Measurements from ENCODE around the gene GLT8D2. TPM values are rescaled to one million over a fixed set of nuclear protein-coding genes. Genes with fewer than 3 reads are reported as not detected.

The GLT8D2 gene
- 0.88 TPM for total RNA-seq

- peak; percentile 35 for ATAC-seq
These were observed at the start of gene GLT8D2 for GRCh38 chr12:104049903-104050356. GLT8D2 (minus strand) TSS chr12:104050187; CDS start chr12:104019648, 30,539 bp downstream.

GRCh38 chr12:104097954-104098353 is 48.0 kb upstream of the GLT8D2 start:
- ATAC-seq, result no peak

GRCh38 chr12:104095289-104095688 is 45.3 kb upstream of the GLT8D2 start:
- no peak for ATAC-seq

GRCh38 chr12:104094284-104094683 is 44.3 kb upstream of the GLT8D2 start:
- no peak for ATAC-seq

GRCh38 chr12:104091136-104091535 is 41.1 kb upstream of the GLT8D2 start:
- ATAC-seq, result no peak

- ATAC-seq, result no peak
These were observed 40.7 kb upstream of the GLT8D2 start for GRCh38 chr12:104090685-104091084.

- ATAC-seq, result no peak
These were observed 33.9 kb upstream of the GLT8D2 start for GRCh38 chr12:104083769-104084475.

GRCh38 chr12:104080764-104081163 is 30.8 kb upstream of the GLT8D2 start:
- no peak for ATAC-seq

- no peak for ATAC-seq
These were observed 29.0 kb upstream of the GLT8D2 start for GRCh38 chr12:104079024-104079423.

GRCh38 chr12:104073699-104074098 is 23.7 kb upstream of the GLT8D2 start:
- ATAC-seq, result no peak

GRCh38 chr12:104072099-104072498 is 22.1 kb upstream of the GLT8D2 start:
- no peak for ATAC-seq

- peak; percentile 24 for ATAC-seq
These were observed 14.9 kb upstream of the GLT8D2 start for GRCh38 chr12:104064842-104065427.

GRCh38 chr12:104064031-104064841 is 14.2 kb upstream of the GLT8D2 start, which contains the start of gene HCFC2:
HCFC2 (plus strand) TSS chr12:104064531; CDS start chr12:104064561, 30 bp downstream.
- peak; percentile 98 for ATAC-seq

GRCh38 chr12:104063712-104064030 is 13.7 kb upstream of the GLT8D2 start:
- peak; percentile 7 for ATAC-seq

GRCh38 chr12:104060791-104061190 is 10.8 kb upstream of the GLT8D2 start:
- ATAC-seq, result no peak

GRCh38 chr12:104059963-104060362 is 10.0 kb upstream of the GLT8D2 start:
- ATAC-seq, result no peak

- ATAC-seq, result peak; percentile 91
These were observed 8.8 kb upstream of the GLT8D2 start for GRCh38 chr12:104058802-104059201.

GRCh38 chr12:104057771-104058197 is 7.8 kb upstream of the GLT8D2 start:
- ATAC-seq, result no peak

GRCh38 chr12:104056419-104056972 is 6.5 kb upstream of the GLT8D2 start:
- no peak for ATAC-seq

- ATAC-seq, result no peak
These were observed 5.8 kb upstream of the GLT8D2 start for GRCh38 chr12:104055686-104056388.

- ATAC-seq, result no peak
These were observed 4.8 kb upstream of the GLT8D2 start for GRCh38 chr12:104054681-104055346.

GRCh38 chr12:104050436-104050835 is 449 bp upstream of the GLT8D2 start:
- ATAC-seq, result no peak
